ENCODE measurements around the gene MRPL52.
A peak's percentile ranks its signal among the peaks of the same experiment; 100 is the strongest.

The MRPL52 gene

DNA sequence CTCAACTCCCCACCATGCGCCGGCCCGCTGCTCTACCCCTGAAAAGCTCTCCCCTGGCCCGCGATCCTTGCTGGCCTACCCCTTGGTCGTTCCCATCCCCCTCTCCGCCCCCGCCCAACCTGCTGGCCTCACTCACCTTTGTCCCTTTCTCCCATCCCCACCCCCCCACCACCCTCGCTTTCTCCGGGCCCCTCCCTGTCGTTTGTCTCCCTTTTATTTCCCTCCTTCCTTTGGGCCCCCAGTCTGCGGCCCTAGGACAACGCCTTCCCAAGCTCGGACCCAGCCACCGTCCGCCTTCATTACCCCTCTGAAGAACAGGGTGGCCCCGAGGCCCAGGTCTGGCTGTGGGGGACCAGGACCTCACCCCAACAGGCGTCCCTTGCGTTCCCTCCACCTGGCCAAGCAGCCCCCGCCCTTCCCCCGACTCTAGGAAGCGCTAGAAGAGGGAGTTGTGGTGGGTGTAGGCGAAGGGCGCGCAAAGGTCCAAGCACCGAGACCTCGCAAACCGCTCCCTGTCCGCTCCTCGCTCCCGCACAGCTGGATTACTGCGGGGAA is 7.6 kb upstream of the MRPL52 start:
- ChIA-PET POLR2A (interaction anchor here (0.6 to 1.9 kb wide), 4 partner anchors 13 to 55 kb away, joined by 3 to 6 read pairs (median 5); partner anchors contain the start of gene OXA1L), CTCF (interaction anchor here (0.6 to 4.7 kb wide), 25 partner anchors 9 to 266 kb away, joined by 3 to 115 read pairs (median 4); partner anchors contain the start of gene CDH24)
- Histone ChIP-seq H3K27ac (ENCODE audit: extremely low read depth, low read depth, low read length) (no peak overlapping the region), H3K9me3 (ENCODE audit: control insufficient read depth, insufficient read depth, low read depth, low read length) (no peaks in the 10 kb centered on the region), H3K4me3 (ENCODE audit: low read depth, low read length) (no peak overlapping the region), H3K4me1 (ENCODE audit: control insufficient read depth, insufficient read depth, low read length) (peaks cover 2% of the 10 kb centered on the region; the same call in 1 of the 2 replicates), H3K36me3 (ENCODE audit: control insufficient read depth in 2 of 2, insufficient read depth in 1 of 2, low read length in 2 of 2) (no peaks in the 10 kb centered on the region)
- TF ChIP-seq ZEB2 (tag by site-specific recombination; IDR thresholded peaks at IDR 0.05) (no peak), GFI1B (tag by site-specific recombination; IDR thresholded peaks at IDR 0.05) (no peak), ZBTB20 (tag by site-specific recombination; IDR thresholded peaks at IDR 0.05) (no peak), ZNF600 (tag by site-specific recombination; IDR thresholded peaks at IDR 0.05) (no peak)
- TF ChIP-seq, protein P1, sequence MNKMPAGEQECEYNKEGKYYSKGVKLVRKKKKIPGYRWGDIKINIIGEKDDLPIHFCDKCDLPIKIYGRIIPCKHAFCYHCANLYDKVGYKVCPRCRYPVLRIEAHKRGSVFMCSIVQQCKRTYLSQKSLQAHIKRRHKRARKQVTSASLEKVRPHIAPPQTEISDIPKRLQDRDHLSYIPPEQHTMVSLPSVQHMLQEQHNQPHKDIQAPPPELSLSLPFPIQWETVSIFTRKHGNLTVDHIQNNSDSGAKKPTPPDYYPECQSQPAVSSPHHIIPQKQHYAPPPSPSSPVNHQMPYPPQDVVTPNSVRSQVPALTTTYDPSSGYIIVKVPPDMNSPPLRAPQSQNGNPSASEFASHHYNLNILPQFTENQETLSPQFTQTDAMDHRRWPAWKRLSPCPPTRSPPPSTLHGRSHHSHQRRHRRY (tag by site-specific recombination; IDR thresholded peaks at IDR 0.05), result no peak

DNA sequence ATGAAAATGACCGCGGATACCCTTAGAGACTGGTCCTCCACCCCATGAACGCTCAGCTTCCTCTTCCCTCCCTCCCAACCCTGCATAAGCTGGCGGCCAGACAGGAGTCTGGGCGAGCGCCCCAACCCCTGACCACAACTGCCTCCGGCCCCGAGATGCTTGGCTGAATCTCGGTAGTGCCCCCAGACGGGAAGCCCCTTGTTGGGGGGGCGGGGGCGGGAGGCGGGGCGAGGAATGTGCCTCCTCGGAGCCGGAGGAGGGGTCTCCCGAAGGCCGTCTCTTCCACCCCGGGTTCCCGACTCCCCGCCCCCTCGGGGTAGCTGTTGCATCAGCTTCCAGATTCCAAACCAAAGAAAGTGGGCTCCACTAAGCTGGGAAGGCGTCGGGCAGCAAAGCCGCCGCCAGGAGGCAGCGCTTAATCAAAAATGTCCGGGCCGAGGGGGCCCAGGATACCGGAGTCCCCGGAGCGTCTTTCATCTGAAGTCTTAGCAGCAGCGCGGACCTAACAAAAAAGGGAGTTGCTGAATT is 7.1 kb upstream of the MRPL52 start:
- H3K4me1 ChIP-seq (ENCODE audit: control insufficient read depth, insufficient read depth, low read length), result peaks cover 2% of the 10 kb centered on the region; the same call in 1 of the 2 replicates
- ChIA-PET CTCF (interaction anchor here (0.5 to 4.7 kb wide), 36 partner anchors 10 to 267 kb away, joined by 3 to 115 read pairs (median 4); partner anchors contain the start of genes AJUBA, CDH24 and RBM23), POLR2A (interaction anchor here (0.6 to 1.9 kb wide), 7 partner anchors 14 to 171 kb away, joined by 3 to 6 read pairs (median 5); partner anchors contain the start of gene OXA1L)
- no peak overlapping the region for H3K27ac ChIP-seq (ENCODE audit: extremely low read depth, low read depth, low read length)
- TF ChIP-seq ZFP69B (tag by site-specific recombination; IDR thresholded peaks at IDR 0.05), result peak; percentile 90
- TF ChIP-seq, protein P2, sequence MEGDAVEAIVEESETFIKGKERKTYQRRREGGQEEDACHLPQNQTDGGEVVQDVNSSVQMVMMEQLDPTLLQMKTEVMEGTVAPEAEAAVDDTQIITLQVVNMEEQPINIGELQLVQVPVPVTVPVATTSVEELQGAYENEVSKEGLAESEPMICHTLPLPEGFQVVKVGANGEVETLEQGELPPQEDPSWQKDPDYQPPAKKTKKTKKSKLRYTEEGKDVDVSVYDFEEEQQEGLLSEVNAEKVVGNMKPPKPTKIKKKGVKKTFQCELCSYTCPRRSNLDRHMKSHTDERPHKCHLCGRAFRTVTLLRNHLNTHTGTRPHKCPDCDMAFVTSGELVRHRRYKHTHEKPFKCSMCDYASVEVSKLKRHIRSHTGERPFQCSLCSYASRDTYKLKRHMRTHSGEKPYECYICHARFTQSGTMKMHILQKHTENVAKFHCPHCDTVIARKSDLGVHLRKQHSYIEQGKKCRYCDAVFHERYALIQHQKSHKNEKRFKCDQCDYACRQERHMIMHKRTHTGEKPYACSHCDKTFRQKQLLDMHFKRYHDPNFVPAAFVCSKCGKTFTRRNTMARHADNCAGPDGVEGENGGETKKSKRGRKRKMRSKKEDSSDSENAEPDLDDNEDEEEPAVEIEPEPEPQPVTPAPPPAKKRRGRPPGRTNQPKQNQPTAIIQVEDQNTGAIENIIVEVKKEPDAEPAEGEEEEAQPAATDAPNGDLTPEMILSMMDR (tag by site-specific recombination; IDR thresholded peaks at IDR 0.05), result peak; percentile 68
- TF ChIP-seq YY1 (tag by site-specific recombination; IDR thresholded peaks at IDR 0.05), result no peak
- TF ChIP-seq SCRT2 (tag by site-specific recombination; IDR thresholded peaks at IDR 0.05), result no peak
- no peak for TF ChIP-seq FEZF1 (tag by site-specific recombination; IDR thresholded peaks at IDR 0.05)
- no peak for TF ChIP-seq WT1 (tag by site-specific recombination; IDR thresholded peaks at IDR 0.05)
- no peak for TF ChIP-seq ZNF341 (tag by site-specific recombination; IDR thresholded peaks at IDR 0.05; ENCODE audit: low read depth)
- TF ChIP-seq KLF10 (tag by site-specific recombination; IDR thresholded peaks at IDR 0.05), result no peak
- TF ChIP-seq, protein P3, sequence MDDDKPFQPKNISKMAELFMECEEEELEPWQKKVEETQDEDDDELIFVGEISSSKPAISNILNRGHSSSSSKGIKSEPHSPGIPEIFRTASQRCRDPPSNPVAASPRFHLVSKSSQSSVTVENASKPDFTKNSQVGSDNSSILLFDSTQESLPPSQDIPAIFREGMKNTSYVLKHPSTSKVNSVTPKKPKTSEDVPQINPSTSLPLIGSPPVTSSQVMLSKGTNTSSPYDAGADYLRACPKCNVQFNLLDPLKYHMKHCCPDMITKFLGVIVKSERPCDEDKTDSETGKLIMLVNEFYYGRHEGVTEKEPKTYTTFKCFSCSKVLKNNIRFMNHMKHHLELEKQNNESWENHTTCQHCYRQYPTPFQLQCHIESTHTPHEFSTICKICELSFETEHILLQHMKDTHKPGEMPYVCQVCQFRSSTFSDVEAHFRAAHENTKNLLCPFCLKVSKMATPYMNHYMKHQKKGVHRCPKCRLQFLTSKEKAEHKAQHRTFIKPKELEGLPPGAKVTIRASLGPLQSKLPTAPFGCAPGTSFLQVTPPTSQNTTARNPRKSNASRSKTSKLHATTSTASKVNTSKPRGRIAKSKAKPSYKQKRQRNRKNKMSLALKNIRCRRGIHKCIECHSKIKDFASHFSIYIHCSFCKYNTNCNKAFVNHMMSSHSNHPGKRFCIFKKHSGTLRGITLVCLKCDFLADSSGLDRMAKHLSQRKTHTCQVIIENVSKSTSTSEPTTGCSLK (tag by site-specific recombination; IDR thresholded peaks at IDR 0.05), result no peak
- TF ChIP-seq MZF1 (tag by site-specific recombination; IDR thresholded peaks at IDR 0.05; ENCODE audit: borderline replicate concordance), result no peak
- no peak for TF ChIP-seq IKZF3 (tag by site-specific recombination; IDR thresholded peaks at IDR 0.05)
- TF ChIP-seq, protein P4, sequence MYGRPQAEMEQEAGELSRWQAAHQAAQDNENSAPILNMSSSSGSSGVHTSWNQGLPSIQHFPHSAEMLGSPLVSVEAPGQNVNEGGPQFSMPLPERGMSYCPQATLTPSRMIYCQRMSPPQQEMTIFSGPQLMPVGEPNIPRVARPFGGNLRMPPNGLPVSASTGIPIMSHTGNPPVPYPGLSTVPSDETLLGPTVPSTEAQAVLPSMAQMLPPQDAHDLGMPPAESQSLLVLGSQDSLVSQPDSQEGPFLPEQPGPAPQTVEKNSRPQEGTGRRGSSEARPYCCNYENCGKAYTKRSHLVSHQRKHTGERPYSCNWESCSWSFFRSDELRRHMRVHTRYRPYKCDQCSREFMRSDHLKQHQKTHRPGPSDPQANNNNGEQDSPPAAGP (tag by site-specific recombination; IDR thresholded peaks at IDR 0.05), result no peak
- TF ChIP-seq ZNF596 (tag by site-specific recombination; IDR thresholded peaks at IDR 0.05), result no peak
- TF ChIP-seq ZBTB17 (tag by site-specific recombination; IDR thresholded peaks at IDR 0.05), result no peak
- TF ChIP-seq ZBTB8A (tag by site-specific recombination; IDR thresholded peaks at IDR 0.05), result peak; percentile 43
- no peak for TF ChIP-seq ZNF16 (tag by site-specific recombination; IDR thresholded peaks at IDR 0.05; ENCODE audit: low read depth)
- TF ChIP-seq, protein P5, sequence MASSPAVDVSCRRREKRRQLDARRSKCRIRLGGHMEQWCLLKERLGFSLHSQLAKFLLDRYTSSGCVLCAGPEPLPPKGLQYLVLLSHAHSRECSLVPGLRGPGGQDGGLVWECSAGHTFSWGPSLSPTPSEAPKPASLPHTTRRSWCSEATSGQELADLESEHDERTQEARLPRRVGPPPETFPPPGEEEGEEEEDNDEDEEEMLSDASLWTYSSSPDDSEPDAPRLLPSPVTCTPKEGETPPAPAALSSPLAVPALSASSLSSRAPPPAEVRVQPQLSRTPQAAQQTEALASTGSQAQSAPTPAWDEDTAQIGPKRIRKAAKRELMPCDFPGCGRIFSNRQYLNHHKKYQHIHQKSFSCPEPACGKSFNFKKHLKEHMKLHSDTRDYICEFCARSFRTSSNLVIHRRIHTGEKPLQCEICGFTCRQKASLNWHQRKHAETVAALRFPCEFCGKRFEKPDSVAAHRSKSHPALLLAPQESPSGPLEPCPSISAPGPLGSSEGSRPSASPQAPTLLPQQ (tag by site-specific recombination; IDR thresholded peaks at IDR 0.05), result peak; percentile 90
- TF ChIP-seq ZNF23 (tag by site-specific recombination; IDR thresholded peaks at IDR 0.05; ENCODE audit: borderline replicate concordance), result no peak
- TF ChIP-seq, protein P6, sequence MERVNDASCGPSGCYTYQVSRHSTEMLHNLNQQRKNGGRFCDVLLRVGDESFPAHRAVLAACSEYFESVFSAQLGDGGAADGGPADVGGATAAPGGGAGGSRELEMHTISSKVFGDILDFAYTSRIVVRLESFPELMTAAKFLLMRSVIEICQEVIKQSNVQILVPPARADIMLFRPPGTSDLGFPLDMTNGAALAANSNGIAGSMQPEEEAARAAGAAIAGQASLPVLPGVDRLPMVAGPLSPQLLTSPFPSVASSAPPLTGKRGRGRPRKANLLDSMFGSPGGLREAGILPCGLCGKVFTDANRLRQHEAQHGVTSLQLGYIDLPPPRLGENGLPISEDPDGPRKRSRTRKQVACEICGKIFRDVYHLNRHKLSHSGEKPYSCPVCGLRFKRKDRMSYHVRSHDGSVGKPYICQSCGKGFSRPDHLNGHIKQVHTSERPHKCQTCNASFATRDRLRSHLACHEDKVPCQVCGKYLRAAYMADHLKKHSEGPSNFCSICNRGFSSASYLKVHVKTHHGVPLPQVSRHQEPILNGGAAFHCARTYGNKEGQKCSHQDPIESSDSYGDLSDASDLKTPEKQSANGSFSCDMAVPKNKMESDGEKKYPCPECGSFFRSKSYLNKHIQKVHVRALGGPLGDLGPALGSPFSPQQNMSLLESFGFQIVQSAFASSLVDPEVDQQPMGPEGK (tag by site-specific recombination; IDR thresholded peaks at IDR 0.05), result peak; percentile 72; the same call in 1 of the 2 replicates
- TF ChIP-seq ZNF654 (tag by site-specific recombination; IDR thresholded peaks at IDR 0.05; ENCODE audit: low read depth), result peak; percentile 61
- peak overlapping the region; percentile 15 for H3K4me3 ChIP-seq (ENCODE audit: low read depth, low read length)
- H3K36me3 ChIP-seq (ENCODE audit: control insufficient read depth in 2 of 2, insufficient read depth in 1 of 2, low read length in 2 of 2), result no peaks in the 10 kb centered on the region
- no peaks in the 10 kb centered on the region for H3K9me3 ChIP-seq (ENCODE audit: control insufficient read depth, insufficient read depth, low read depth, low read length)
